D721Med (cell line): ENCODE results near the gene GRIA3.

Experiments used
- DNase-seq: peaks from one replicate; pipeline ENCODE4 v3.0.0; 2011; ENCODE audit warnings: low spot score; ENCODE audit not compliant: insufficient read length
- FAIRE-seq: peaks from 2 replicates; lab custom pipeline; 2011; peaks lifted over from hg19 to GRCh38; lab: Jason Lieb, UNC
- CTCF ChIP-seq: IDR thresholded peaks from 2 replicates; pipeline ENCODE4 v1.5.1; 2012; ENCODE audit warnings: mild to moderate bottlenecking, control low read depth; ENCODE audit not compliant: insufficient read depth; ENCODE audit errors: missing control alignments

Gene GRIA3

GRCh38 chrX:123263270-123263669, 79.2 kb downstream of the GRIA3 start:
- DNase-seq (no peak), FAIRE-seq (peak; percentile 21)
- TF ChIP-seq CTCF = no peak

- no peak for TF ChIP-seq CTCF
- DNase-seq (no peak), FAIRE-seq (peak; percentile 89)
Measured at GRCh38 chrX:123263747-123264146, 79.7 kb downstream of the GRIA3 start.

- no peak for FAIRE-seq
- no peak for DNase-seq
- TF ChIP-seq CTCF = no peak
Measured at GRCh38 chrX:123267220-123267619, 83.1 kb downstream of the GRIA3 start.

- no peak for TF ChIP-seq CTCF
- no peak for DNase-seq
- no peak for FAIRE-seq
Measured at GRCh38 chrX:123271902-123272301, 87.8 kb downstream of the GRIA3 start.

GRCh38 chrX:123272630-123273029, 88.6 kb downstream of the GRIA3 start:
- FAIRE-seq (no peak), DNase-seq (no peak)
- no peak for TF ChIP-seq CTCF

GRCh38 chrX:123274796-123275195, 90.7 kb downstream of the GRIA3 start:
- FAIRE-seq (no peak), DNase-seq (no peak)
- no peak for TF ChIP-seq CTCF

GRCh38 chrX:123277347-123277746, 93.3 kb downstream of the GRIA3 start:
- no peak for FAIRE-seq
- DNase-seq = no peak
- no peak for TF ChIP-seq CTCF
